HG03432 (cell line): ENCODE measurements around the gene ATP6V0E2.
"Not testable (repeated sequence)": the region's sequence is repeated elsewhere in the genome, so short reads cannot be mapped to it uniquely, and the experiment has no call there.

Source experiments
- ATAC-seq: cut with Tn5 transposase; IDR thresholded peaks from one replicate; pipeline ENCODE4 v1.9.1; 2021; ENCODE audit warnings: mild to moderate bottlenecking, moderate library complexity; ENCODE audit not compliant: unreplicated experiment

The ATP6V0E2 gene

DNA sequence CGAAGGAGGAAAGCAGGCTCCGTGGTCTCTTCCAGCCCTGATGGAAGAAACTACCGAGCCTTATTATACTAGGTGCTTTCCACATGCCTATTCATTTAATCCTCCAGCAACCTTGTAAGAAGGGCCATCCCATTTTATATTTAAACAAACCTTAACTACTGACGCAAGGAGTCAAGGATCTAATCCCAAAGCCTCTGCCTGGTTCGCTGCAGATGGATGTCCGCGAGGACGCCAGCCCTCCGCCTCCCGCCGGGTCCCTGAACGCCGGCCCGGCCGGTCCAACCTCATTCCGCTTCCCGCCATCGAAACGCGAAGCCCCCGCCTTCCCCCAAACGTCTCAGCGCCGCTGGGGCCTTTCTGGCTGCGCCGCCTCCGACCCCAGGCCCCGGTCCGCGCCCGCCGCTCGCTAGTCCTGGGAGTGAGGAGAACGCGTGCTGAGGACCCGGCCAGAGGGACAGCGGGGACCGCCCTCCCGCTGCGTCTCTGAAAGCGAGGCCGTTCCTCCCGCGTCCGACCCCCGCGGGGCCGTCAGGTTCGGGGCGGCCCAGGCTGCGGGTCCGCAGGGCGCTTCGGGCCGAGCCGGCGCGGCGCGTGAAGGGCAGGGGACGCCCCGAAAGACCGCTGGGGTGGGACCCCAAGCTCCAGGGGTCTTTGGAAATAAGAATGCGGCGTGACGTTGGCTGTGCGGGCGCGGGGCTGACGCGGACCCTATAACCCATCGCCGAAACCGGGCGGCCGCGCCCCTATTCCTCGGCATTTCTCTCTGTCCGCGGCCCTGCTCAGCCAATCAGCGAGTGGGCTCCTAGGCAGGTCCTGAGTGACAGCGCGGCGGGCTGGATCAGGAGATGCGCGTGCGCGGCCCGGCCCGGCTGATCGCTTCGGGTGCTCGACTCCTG is at the start of gene ATP6V0E2:
Gene ATP6V0E2 (plus strand): TSS at position 896 of the 896 bp plus-strand sequence. CDS start 97 bp downstream, outside the sequence.
- peak; percentile 93 for ATAC-seq

DNA sequence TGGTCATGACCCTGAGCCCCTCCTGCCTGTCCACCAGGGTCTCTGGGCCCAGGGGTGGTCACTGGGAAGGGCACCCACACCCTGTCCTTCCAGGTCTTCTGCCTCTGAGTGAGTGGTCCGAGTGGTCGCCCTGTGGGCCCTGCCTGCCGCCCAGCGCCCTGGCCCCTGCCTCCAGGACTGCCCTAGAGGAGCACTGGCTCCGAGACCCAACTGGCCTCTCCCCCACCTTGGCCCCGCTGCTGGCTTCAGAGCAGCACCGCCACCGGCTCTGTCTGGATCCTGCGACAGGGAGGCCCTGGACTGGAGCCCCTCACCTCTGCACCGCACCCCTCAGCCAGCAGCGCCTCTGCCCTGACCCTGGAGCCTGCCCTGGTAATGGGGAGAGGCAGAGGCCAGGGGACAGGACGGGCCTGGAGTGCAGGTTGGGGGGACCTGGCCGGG is 49.4 kb upstream of the ATP6V0E2 start:
- no peak for ATAC-seq

DNA sequence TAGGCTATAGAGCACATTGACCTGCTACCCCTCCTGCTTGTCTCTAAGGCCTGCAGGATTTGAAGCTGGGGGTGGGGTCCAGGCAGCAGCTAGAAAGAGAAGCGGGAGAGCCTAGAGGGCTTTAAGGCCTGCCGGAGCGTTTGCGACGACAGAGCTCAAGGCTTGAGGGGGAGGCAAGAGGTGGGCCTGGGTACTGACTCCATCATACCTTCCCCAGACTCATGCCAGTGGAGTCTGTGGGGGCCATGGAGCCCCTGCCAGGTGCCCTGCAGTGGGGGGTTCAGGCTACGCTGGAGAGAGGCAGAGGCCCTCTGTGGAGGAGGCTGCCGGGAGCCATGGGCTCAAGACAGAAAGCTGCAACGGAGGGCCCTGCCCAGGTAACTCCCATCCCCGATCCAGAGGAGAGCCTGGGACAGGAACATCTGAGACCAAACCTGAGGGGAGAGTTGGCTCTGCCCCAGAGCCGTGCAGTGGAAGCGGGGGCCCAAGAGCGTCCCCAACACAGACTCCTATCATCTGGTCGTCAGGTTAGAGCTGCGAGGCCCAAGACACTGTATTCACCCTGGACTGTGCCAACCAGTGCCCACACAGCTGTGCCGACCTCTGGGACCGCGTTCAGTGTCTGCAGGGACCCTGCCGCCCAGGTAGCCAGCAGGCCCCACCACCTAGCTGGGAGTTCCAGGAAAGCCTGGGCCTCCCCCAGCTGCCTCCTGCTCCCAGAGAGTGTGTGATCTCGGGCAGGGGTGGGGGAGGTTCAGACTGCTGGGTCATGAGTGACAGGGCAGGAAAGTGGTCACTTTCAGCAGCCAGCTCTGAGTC is 48.8 kb upstream of the ATP6V0E2 start:
- no peak for ATAC-seq

DNA sequence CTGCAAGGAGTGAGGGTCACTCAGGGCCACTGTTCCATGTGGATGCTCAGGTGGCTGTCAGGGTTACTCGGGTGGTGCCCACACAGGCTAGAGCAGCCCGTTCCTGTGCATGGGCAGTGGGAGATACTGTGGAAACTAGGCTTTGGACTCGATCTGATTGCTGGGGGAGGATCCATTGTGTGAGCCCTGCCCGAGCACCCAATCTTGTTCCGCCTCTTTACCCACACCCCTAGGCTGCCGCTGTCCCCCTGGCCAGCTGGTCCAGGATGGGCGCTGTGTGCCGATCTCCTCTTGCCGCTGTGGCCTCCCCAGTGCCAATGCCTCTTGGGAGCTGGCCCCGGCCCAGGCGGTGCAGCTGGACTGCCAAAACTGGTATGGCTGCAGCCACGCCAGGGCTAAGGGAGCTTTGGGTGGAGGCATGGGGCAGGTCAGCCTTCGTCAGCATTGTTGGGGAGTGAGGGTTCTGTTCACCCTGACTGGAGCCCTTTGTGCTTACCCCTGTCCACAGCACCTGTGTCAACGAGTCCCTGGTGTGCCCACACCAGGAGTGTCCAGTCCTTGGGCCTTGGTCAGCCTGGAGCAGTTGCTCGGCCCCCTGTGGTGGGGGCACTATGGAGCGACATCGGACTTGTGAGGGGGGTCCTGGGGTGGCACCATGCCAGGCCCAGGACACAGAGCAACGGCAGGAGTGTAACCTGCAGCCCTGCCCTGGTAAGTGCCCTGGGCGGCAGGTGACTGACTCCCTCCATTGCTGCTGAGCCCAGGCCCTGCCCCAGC is 48.0 kb upstream of the ATP6V0E2 start:
- no peak for ATAC-seq

DNA sequence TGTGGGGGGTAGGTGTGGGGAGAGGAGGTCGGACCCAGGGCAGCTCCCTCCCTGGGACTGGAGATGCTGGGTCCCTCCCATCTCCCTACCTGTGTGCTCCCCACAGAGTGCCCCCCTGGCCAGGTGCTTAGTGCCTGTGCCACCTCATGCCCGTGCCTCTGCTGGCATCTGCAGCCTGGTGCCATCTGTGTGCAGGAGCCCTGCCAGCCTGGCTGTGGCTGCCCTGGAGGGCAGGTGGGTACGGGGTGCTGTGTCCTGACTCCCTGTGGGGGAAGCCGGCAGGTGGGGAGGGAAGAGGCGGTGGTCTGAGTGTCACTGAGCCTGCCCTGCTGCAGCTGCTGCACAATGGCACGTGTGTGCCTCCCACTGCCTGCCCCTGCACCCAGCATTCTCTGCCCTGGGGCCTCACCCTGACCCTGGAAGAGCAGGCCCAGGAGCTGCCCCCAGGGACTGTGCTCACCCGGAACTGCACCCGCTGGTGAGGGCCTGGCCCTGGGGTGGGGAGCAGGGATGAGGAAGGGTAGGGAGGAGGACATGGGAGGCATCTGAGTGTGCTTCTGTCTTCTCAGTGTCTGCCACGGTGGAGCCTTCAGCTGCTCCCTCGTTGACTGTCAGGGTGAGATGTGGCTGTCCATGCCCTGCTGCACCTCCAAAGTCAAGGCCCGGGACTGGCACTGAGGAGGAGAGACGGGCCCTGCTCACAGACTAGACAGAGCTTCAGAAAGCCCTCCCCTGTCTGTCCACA is 47.3 kb upstream of the ATP6V0E2 start:
- no peak for ATAC-seq

DNA sequence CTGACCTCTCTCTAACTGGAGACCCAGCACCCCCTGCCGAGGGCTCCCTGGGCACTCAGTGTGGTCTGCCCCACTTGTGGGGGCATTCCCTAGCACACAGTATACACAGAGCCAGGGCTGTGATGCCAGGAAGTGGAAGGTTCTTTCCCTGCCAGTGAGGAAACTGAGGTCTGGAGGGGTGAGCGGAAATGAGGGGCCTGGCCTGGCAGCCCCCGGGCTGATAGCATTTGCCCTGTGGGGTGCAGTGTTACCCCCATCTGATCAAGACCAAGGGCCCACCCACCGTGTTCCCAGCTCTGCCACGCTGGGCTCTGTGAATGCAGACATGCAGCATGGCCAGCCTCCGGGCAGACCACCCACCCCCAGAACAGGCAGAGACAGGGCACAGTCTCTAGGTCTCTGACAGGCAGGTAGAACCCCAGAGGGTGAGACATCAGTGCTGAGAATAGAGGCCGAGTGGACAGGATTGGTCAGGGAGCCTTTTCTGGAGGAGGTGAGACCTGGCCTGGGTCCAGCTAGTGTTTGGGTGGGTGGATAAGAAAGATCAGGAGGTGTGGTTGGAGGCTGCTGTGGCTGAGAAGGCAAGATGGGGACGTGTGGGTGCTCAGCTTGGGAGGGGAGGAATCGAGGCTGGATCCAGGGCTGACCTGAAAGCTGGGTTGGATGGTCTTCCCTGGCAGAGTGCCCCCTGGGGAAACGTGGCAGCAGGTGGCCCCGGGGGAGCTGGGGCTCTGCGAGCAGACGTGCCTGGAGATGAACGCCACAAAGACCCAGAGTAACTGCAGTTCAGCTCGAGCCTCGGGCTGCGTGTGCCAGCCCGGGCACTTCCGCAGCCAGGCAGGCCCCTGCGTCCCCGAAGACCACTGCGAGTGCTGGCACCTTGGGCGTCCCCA is 46.4 kb upstream of the ATP6V0E2 start:
- no peak for ATAC-seq

DNA sequence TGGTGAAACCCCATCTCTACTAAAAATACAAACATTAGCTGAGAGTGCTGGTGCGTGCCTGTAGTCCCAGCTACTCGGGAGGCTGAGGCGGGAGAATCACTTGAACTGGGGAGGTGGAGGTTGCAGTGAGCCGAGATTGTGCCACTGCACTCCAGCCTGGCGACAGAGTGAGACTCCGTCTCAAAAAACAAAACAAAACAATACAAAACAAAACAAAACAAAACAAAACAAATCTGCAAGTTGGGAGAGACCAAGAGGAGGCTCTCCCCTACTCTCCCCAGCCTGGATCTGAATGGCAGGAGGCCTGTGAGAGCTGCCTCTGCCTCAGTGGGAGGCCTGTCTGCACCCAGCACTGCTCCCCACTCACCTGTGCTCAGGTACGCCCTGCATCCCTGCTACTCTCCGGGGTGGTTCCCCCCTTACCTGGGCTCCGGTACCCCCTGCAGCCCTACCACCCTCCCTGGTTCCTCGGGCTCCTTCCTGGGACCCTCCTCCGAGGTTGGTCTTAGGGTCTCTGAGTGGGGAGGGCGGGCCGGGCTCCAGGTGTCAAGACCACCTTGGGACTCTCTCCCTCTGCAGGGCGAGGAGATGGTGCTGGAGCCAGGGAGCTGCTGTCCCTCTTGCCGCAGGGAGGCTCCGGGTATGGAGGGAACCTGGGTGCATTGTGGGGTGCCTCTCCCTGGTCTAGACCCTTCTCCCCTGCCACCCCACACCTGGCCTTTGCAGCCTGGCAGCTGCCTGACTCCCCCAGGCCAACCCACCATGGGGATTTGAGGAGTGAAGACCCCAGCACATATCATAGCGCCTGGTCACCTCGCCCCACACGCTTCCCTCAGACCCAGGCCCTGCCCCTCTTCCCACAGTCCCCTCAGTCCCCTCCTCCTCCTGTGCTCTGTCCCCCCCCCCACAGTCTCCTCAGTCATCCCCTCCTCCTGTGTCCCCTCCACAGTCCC is 45.1 kb upstream of the ATP6V0E2 start:
- ATAC-seq, result no peak

DNA sequence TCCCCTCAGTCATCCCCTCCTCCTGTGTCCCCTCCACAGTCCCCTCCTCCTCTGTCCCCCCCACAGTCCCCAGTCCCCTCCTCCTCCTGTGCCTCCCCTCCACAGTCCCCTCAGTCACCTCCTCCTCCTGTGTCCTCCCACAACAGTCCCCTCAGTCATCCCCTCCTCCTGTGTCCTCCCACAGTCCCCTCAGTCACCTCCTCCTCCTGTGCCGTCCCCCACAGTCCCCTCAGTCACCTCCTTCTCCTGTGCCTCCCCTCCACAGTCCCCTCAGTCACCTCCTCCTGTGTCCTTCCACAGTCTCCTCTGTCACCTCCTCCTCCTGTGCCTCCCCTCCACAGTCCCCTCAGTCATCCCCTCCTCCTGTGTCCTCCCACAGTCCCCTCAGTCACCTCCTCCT is 43.2 kb upstream of the ATP6V0E2 start:
- ATAC-seq, result not testable (repeated sequence)

DNA sequence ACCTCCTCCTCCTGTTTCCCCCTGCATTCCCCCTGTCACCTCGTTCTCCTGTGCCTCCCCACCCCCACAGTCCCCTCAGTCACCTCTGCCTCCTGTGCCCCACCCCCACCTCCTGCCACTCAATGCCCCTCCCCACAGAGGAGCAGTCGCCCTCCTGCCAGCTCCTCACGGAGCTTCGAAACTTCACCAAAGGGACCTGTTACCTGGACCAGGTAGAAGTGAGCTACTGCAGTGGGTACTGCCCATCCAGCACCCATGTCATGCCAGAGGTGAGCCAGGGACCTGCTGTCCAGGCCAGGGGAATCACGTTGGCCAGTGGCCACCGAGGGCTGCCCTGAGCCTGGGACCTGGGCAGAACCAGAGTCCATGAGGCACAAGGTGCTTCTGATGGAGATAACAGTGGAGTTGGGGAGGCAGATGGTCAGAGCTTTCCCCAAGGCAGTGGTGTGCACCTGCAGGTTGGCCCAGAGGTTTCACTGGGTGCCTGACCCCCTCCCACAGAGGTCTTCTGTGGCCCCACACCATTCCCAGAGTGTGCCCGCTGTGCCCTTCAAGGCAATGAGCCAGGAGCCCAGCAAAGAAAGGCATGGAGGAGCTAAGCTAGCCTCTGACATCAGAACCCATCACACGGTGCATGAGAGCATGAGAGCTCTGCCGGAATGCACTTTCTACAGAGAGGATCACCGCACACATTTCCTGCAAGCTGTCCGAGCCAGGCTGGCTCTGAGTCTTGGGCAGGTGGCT is 42.6 kb upstream of the ATP6V0E2 start:
- ATAC-seq, result no peak

DNA sequence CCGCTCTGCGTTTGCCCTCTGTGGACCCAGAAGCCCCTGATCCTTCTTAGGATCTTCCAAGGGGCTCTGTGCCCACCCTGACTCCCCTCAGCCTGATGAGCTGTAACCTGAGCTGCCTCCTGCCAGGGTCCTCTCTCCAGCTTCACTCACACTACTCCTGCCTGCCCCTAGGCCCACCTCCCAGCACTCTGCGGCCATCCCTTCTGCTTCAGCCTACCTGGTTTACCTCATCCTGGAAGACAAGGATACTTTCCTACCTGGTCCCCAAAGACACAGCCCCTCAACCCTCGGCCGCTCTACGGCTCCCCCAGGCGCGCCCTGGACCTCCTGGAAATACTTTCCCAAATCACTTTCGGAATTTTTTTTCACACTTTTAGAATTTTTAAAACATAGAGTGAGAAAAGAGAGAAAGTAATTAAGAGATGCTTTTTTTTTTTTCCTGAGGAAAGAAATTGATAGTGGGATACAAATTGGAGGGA is 42.0 kb upstream of the ATP6V0E2 start:
- no peak for ATAC-seq

DNA sequence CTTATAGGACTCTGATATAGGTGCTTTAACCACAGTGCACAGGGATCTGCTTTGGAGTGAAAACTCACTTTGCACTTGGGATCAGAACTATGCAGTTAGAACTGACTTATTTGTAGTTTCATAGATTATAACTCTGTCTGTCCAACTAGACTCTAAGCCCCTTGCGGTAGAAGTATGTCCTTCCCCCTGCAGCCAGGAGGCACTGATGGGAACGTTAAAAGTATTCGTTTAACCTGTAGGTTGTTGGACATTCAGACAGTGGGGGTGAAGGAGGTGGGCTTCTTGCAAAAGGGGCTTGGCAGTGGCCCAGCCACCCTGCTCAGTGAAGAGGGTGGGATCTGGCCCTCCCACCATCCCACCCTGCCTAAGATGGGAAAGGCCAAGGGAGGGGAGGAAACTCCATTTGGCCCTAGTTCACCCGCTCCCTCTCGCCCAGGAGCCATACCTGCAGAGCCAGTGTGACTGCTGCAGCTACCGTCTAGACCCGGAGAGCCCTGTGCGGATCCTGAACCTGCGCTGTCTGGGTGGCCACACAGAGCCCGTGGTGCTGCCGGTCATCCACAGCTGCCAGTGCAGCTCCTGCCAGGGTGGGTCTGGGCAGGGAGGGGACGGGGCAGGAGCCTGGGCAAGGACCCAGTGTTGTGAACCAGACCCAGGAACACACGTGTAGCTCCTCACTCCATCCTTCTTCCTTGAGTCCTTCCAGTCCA is 41.3 kb upstream of the ATP6V0E2 start:
- ATAC-seq, result no peak

DNA sequence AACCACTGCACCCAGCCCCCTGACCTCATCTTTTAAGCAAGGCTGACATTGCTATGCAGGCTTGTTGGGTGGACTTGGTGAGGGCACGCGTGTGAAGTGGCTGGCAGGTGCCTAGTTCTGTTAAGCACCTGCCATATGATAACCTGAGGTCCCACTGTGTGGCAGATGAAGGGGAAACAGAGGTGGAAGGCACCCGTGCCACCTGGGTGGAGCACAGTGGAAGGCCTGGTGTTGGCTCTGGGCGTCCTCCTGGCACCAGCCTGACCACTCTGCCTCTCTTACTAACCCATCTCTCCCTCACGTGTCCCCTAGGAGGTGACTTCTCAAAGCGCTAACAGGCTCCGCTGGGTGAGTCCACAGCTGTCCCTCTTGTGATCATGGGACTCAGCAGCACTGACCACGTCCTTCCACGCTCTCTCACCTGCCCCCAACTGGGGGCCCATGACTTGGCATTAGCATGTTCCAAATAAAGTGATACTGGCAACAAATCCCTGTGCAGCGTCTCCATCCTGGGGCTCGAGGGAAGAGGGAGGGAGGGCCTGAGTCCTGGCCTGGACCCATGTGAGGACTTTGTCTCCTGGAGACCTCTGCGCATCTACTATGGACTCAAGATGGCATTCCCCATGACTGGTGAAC is 40.2 kb upstream of the ATP6V0E2 start:
- ATAC-seq, result no peak

DNA sequence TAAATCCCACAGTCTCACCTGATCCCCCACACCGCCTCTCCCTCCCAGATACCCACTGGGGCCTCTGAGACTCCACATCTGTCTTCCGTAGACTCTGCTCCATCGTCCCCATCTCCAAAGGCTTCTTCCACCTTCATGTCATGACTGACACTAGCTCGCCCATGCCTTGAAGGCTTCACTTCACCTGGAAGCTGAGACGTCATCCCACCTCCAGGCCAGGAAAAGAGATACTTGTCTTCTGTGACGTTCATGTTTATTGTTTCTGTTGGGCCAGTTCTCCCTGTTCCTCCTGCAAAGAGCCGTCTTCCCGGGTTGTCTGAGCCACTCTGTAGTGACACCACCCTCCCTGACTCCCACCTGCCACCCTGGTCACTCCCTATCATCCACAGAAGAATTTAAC is 39.2 kb upstream of the ATP6V0E2 start:
- no peak for ATAC-seq

DNA sequence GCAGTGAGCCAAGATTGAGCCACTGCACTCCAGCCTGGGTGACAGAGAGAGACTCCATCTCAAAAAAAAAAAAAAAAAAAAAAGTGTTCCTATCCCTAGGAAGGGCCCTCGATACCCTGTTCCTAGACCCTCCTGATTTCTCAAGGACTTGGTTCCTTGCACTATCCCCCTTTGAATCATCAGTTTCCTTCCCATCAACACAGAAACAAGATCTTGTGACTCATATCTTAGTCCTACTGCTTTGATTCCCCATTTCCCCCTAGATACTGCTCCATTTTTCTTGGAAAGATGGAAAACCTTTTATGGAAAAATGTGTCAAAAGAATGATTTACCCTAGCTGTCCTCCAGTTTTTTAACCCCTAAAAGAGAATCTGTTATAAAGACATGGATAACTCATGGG is 37.3 kb upstream of the ATP6V0E2 start:
- no peak for ATAC-seq

DNA sequence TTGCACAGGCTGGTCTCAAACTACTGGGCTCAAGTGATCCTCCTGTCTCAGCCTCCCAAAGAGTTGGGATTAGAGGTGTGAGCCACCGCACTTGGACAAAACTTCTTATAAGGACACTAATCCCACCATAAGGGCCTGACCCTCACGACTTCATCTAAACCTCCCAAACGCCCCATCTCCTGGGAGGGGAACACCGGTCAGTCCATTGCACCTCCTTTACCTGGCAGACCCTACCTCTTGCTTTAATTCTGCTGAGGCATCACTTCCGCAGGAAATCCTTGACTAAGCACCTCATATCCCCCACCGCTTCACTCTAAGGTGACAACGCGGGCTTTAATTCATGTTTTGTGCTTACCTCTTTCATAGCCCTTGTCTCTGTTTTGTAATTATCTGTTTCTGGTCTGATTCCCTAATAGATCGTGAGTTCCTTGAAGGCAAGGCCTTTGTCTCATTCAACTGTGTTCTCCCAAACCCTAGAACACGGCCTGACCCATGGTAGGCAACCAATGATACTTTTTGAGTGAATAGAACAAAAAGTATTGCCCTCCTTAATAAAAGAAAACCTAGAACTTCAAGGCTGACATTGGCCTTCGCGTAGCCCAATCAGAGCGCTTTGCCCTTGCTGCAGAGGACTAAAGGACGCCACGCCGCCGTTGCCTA is 36.1 kb upstream of the ATP6V0E2 start:
- ATAC-seq, result no peak
